DND-41 (cell line): ENCODE data around the gene NAT9.

ENCODE experiments used
- CTCF ChIP-seq: IDR thresholded peaks from 2 replicates; pipeline ENCODE4 v1.5.1; 2012; ENCODE audit warnings: borderline replicate concordance, low read length, moderate library complexity, mild to moderate bottlenecking; ENCODE audit not compliant: poor library complexity, severe bottlenecking; ENCODE audit errors: extremely low read depth
- EZH2 ChIP-seq: IDR thresholded peaks from 3 replicates; pipeline ENCODE4 v1.6.1; 2012; ENCODE audit warnings: borderline replicate concordance, low read depth, mild to moderate bottlenecking, moderate library complexity, low read length, inconsistent platforms; ENCODE audit not compliant: severe bottlenecking

- TF ChIP-seq CTCF (no peak), EZH2 (no peak)
These were observed 37.8 kb downstream of the NAT9 start for GRCh38 chr17:74738051-74738996.
